GM12872 (cell line): ENCODE data around the gene DMXL1.

Experiments
- CTCF ChIP-seq: IDR thresholded peaks from 3 replicates; pipeline ENCODE4 v1.5.1; 2011; ENCODE audit warnings: low read depth, mild to moderate bottlenecking, low read length, moderate library complexity; ENCODE audit not compliant: insufficient read depth

The DMXL1 gene

DNA sequence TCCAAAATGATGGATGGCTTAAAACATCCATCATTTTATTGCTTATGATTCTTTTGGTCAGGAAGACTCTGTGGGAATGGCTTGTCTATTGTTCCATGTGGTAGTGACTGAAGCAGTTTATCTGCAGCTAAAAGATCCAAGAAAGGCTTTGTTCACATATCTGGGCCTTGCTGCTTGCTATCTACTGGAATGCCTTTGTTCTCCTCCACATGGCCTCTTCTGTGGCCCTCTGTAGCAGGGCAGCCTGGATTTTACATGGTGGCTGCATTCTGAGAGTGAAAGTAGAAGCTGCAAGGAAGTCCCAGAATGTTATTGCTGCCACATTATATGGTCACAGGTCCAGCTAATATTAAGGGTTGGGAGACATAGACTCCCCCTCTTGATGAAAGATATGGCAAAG, 35.1 kb downstream of the DMXL1 start:
- no peak for TF ChIP-seq CTCF

GRCh38 chr5:119112151-119112550, 41.3 kb downstream of the DMXL1 start:
- TF ChIP-seq CTCF, result no peak

- TF ChIP-seq CTCF, result no peak
These were observed 46.4 kb downstream of the DMXL1 start for GRCh38 chr5:119117237-119117636.

- TF ChIP-seq CTCF, result no peak
These were observed 47.1 kb downstream of the DMXL1 start for GRCh38 chr5:119118000-119118399.

GRCh38 chr5:119120893-119121292, 50.0 kb downstream of the DMXL1 start:
- no peak for TF ChIP-seq CTCF

DNA sequence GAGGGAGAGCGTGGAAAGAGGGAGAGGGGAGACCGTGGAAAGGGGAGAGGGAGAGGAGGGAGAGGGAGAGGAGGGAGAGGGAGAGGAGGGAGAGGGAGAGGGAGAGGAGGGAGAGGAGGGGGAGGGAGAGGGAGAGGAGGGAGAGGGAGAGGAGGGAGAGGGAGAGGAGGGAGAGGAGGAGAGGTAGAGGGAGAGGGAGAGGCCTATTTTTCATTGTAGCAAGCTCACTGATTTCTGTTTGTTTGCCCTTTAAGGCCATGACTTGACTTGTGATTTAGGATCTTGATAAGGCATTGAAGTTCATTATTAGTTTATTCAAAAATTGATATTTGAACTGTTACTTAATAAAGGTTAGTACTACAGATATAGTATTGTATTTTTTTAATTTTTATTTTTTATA, 52.4 kb downstream of the DMXL1 start:
- no peak for TF ChIP-seq CTCF

DNA sequence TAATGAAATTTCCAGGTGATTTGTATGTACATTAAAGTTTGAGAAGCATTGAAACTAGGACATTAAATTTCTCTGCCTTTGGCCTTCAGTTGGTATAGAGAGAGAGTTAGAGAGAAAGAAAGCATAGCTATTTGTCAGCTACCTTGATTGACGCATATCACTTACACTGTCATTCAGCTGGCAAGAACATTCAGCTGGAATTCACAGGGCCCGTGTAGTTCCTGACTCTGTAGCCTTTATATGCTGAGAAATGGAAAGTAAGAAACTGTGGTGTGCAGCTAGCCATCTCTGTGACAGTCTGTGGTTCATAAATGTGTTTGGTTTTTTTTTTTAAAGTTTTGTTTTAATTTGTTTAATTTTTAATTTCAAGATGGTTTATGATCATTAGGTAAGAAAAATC, 58.9 kb downstream of the DMXL1 start:
- TF ChIP-seq CTCF, result no peak
